H9 (cell line): Measurements from ENCODE around the gene JAG2. TPM values are rescaled to one million over a fixed set of nuclear protein-coding genes. Genes with fewer than 3 reads are reported as not detected.

Experiments
- DNase-seq: peaks from one replicate; pipeline ENCODE4 v3.0.0-alpha.2; 2017
- H2AFZ ChIP-seq: one replicate; pipeline ENCODE4 v1.6.1; 2013; ENCODE audit warnings: mild to moderate bottlenecking, low read length, control low read depth, moderate library complexity
- H2AK5ac ChIP-seq: 2 replicates; pipeline ENCODE4 v1.6.1; 2013; ENCODE audit warnings: low read length, control low read depth, mixed read lengths; ENCODE audit not compliant: insufficient read length
- H2BK120ac ChIP-seq: one replicate; pipeline ENCODE4 v1.6.1; 2013; ENCODE audit warnings: low read depth, mild to moderate bottlenecking, low read length, control low read depth, inconsistent platforms; ENCODE audit not compliant: poor library complexity, severe bottlenecking
- H2BK12ac ChIP-seq: 2 replicates; pipeline ENCODE4 v1.6.1; 2013; ENCODE audit warnings: low read length, control low read depth, mixed read lengths, low read depth; ENCODE audit not compliant: insufficient read length
- H2BK15ac ChIP-seq: 2 replicates; pipeline ENCODE4 v1.6.1; 2013; ENCODE audit warnings: low read depth, low read length, control low read depth
- H2BK20ac ChIP-seq: one replicate; pipeline ENCODE4 v1.6.1; 2013; ENCODE audit warnings: low read depth, mild to moderate bottlenecking, low read length, control low read depth, inconsistent platforms; ENCODE audit not compliant: poor library complexity, severe bottlenecking
- H2BK5ac ChIP-seq: 2 replicates; pipeline ENCODE4 v1.6.1; 2013; ENCODE audit warnings: low read length, control low read depth, mixed read lengths; ENCODE audit not compliant: insufficient read length
- H3K14ac ChIP-seq: 2 replicates; pipeline ENCODE4 v1.6.1; 2013; ENCODE audit warnings: low read length, control low read depth; ENCODE audit not compliant: insufficient read depth
- H3K18ac ChIP-seq: 2 replicates; pipeline ENCODE4 v1.6.1; 2013; ENCODE audit warnings: low read depth, mild to moderate bottlenecking, mixed read lengths, low read length, control low read depth; ENCODE audit not compliant: insufficient read length
- H3K23ac ChIP-seq: 2 replicates; pipeline ENCODE4 v1.6.1; 2013; ENCODE audit warnings: low read length, control low read depth, mixed read lengths, low read depth; ENCODE audit not compliant: insufficient read length
- H3K23me2 ChIP-seq: 2 replicates; pipeline ENCODE4 v1.6.1; 2013; ENCODE audit warnings: low read depth, mild to moderate bottlenecking, mixed read lengths, low read length, control low read depth; ENCODE audit not compliant: insufficient read length, poor library complexity, severe bottlenecking
- H3K27ac ChIP-seq: 2 replicates; pipeline ENCODE4 v1.5.1; 2013; ENCODE audit warnings: low read length, control low read depth, mixed read lengths, low read depth; ENCODE audit not compliant: insufficient read length
- H3K27me3 ChIP-seq: 2 replicates; pipeline ENCODE4 v1.6.1; 2013; ENCODE audit warnings: low read length, control low read depth, inconsistent platforms; ENCODE audit not compliant: insufficient read depth
- H3K4ac ChIP-seq: 2 replicates; pipeline ENCODE4 v1.6.1; 2013; ENCODE audit warnings: low read depth, mild to moderate bottlenecking, control low read depth, inconsistent platforms, low read length, moderate library complexity
- H3K4me1 ChIP-seq: 2 replicates; pipeline ENCODE4 v1.6.1; 2013; ENCODE audit warnings: low read length, control low read depth, inconsistent platforms; ENCODE audit not compliant: insufficient read depth
- H3K4me2 ChIP-seq: 2 replicates; pipeline ENCODE4 v1.6.1; 2013; ENCODE audit warnings: low read length, control low read depth, mixed read lengths; ENCODE audit not compliant: insufficient read length, insufficient read depth
- H3K56ac ChIP-seq: 2 replicates; pipeline ENCODE4 v1.6.1; 2013; ENCODE audit warnings: low read depth, mild to moderate bottlenecking, mixed read lengths, low read length, control low read depth; ENCODE audit not compliant: insufficient read length
- H3K79me1 ChIP-seq: 2 replicates; pipeline ENCODE4 v1.6.1; 2013; ENCODE audit warnings: low read depth, mild to moderate bottlenecking, moderate library complexity, low read length, control low read depth, inconsistent platforms; ENCODE audit not compliant: insufficient read depth, poor library complexity, severe bottlenecking
- H3K79me2 ChIP-seq: 2 replicates; pipeline ENCODE4 v1.6.1; 2013; ENCODE audit warnings: low read length, control low read depth, inconsistent platforms; ENCODE audit not compliant: insufficient read depth
- H3K9ac ChIP-seq: 2 replicates; pipeline ENCODE4 v1.6.1; 2013; ENCODE audit warnings: low read length, control low read depth, mixed read lengths; ENCODE audit not compliant: insufficient read length; ENCODE audit errors: extremely low read depth
- H3K9me3 ChIP-seq: one replicate; pipeline ENCODE4 v1.6.1; 2013; ENCODE audit warnings: low read depth, low read length, inconsistent platforms; ENCODE audit not compliant: control insufficient read depth
- H3T11ph ChIP-seq: one replicate; pipeline ENCODE4 v1.6.1; 2013; ENCODE audit warnings: mild to moderate bottlenecking, low read length, control low read depth, inconsistent platforms
- H4K20me1 ChIP-seq: one replicate; pipeline ENCODE4 v1.6.1; 2013; ENCODE audit not compliant: control insufficient read depth, insufficient read length, insufficient read depth
- H4K5ac ChIP-seq: 2 replicates; pipeline ENCODE4 v1.6.1; 2013; ENCODE audit warnings: low read depth, mild to moderate bottlenecking, mixed read lengths, low read length, control low read depth; ENCODE audit not compliant: insufficient read length
- H4K8ac ChIP-seq: replicated peaks from 2 replicates; pipeline ENCODE4 v1.6.1; 2013; ENCODE audit warnings: low read length, control low read depth, mixed read lengths, low read depth; ENCODE audit not compliant: insufficient read length
- H4K91ac ChIP-seq: 2 replicates; pipeline ENCODE4 v1.6.1; 2013; ENCODE audit warnings: low read depth, mild to moderate bottlenecking, moderate library complexity, mixed read lengths, low read length, control low read depth; ENCODE audit not compliant: insufficient read length
- H3K27ac Mint-ChIP-seq, 3 experiments: 2 replicates in 2 of 3; 3 replicates in 1 of 3; pipeline ENCODE4 v1.8.0; 2020 to 2021; ENCODE audit warnings: mixed read lengths in 3 of 3, mild to moderate bottlenecking in 1 of 3, moderate library complexity in 1 of 3
- H3K27me3 Mint-ChIP-seq: 2 replicates; pipeline ENCODE4 v1.8.0; 2021; ENCODE audit warnings: low read depth, mild to moderate bottlenecking, moderate library complexity, mixed read lengths
- H3K36me3 Mint-ChIP-seq, 3 experiments: 2 replicates in 2 of 3; 3 replicates in 1 of 3; pipeline ENCODE4 v1.8.0; 2020 to 2021; ENCODE audit warnings: low read depth in 3 of 3, mixed read lengths in 3 of 3; ENCODE audit not compliant: insufficient read depth in 1 of 3
- H3K4me1 Mint-ChIP-seq, 2 experiments: 2 replicates each; pipeline ENCODE4 v1.8.0; 2020; ENCODE audit warnings: mixed read lengths in 2 of 2
- H3K4me3 Mint-ChIP-seq, 2 experiments: 2 replicates in 1 of 2; 3 replicates in 1 of 2; pipeline ENCODE4 v1.8.0; 2020 to 2021; ENCODE audit warnings: mild to moderate bottlenecking in 2 of 2, mixed read lengths in 2 of 2, moderate library complexity in 1 of 2
- H3K9me3 Mint-ChIP-seq, 2 experiments: 2 replicates in 1 of 2; 3 replicates in 1 of 2; pipeline ENCODE4 v1.8.0; 2020; ENCODE audit warnings: mild to moderate bottlenecking in 2 of 2, mixed read lengths in 2 of 2, moderate library complexity in 1 of 2
- WGBS: extraction: QIAGEN DNeasy Blood & Tissue Kit; methylation state at CpG from one replicate; pipeline ENCODE4 v1.1.7; 2013; ENCODE audit warnings: missing lambda C conversion rate, low lambda C conversion rate, mixed read lengths; ENCODE audit not compliant: insufficient read length; ENCODE audit errors: extremely low coverage; 5-methylcytosine and 5-hydroxymethylcytosine counted together
- total RNA-seq: library from RNA; stranded (reverse); gene quantifications from 2 replicates; pipeline ENCODE4 v1.2.1, GENCODE V29; 2021
- TF ChIP-seq, protein P1 (sequence below): fragments of 200-600 bp; sonication (generic); conservative IDR thresholded peaks from 3 replicates; pipeline ENCODE4 v1.8.0; 2021; ENCODE audit warnings: antibody characterized with exemption, mild to moderate bottlenecking

JAG2 gene
- total RNA-seq, 1 experiment from 2014 or later, result 11.4 TPM

DNA sequence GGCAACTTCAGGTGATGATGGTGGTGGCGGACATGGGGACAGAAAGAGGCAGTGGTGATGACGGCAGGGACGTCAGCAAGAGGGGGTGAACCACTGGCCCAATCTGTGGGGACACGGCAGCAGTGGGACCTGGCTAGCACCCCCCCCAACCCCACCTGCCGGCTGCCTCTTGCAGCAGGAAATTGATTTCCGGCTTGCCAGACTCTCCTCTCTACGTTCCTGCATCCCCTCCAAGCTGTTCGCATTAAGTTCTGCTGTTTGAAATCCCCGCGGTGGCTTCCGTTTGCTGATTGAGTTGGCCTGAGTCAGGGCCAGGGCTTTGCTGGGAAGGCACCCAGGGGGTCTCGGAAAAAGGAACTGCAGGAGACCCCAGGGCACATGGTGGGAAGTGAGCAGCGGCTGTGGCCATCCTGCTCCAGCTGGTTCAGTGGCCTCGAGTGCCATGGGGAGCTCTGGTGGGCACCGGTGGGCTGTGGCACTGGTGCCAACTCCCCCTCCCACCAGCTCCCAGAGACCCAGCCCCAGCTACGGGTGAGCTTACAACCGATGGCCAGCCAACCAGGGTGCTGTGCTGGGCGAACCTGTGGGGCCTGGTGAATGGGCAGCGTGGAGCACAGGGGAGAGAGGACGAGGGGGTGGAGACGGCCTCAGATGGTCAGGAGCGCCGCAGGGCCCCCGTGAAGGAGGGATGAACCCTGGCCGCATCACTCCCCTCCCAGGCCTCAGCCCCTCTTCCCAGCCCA is 27.1 kb upstream of the JAG2 start:
- Mint-ChIP-seq H3K27ac (no peak overlapping the region), H3K9me3 (no peaks in the 10 kb centered on the region), H3K4me3 (peak overlapping the region; percentile 36 to 58; a peak in 3 of 5 replicates), H3K4me1 (peaks cover 17 to 18% of the 10 kb centered on the region in 2 experiments), H3K27me3 (peaks cover 45% of the 10 kb centered on the region), H3K36me3 (no peaks in the 10 kb centered on the region)
- H2BK15ac ChIP-seq, result no peak overlapping the region
- no peaks in the 10 kb centered on the region for H4K20me1 ChIP-seq
- H3K9ac ChIP-seq, result no peak overlapping the region
- H2BK120ac ChIP-seq, result no peak overlapping the region
- no peak overlapping the region for H4K91ac ChIP-seq
- H3K4ac ChIP-seq, result no peak overlapping the region
- no peak overlapping the region for H4K5ac ChIP-seq
- H3K23me2 ChIP-seq, result no peaks in the 10 kb centered on the region
- no peaks in the 10 kb centered on the region for H3K79me1 ChIP-seq
- no peak overlapping the region for H2BK12ac ChIP-seq
- no peaks in the 10 kb centered on the region for H3K9me3 ChIP-seq
- no peak overlapping the region for H3K56ac ChIP-seq
- no peaks in the 10 kb centered on the region; the same call in 1 of the 2 replicates for H3K27me3 ChIP-seq
- H3K4me2 ChIP-seq, result peak overlapping the region; percentile 35
- no peak overlapping the region for H3K18ac ChIP-seq
- H2AFZ ChIP-seq, result no peak overlapping the region
- DNase-seq, result no peak
- no peaks in the 10 kb centered on the region for H3K79me2 ChIP-seq
- no peak overlapping the region for H2AK5ac ChIP-seq
- no peak overlapping the region for H3K23ac ChIP-seq
- TF ChIP-seq, protein P1, sequence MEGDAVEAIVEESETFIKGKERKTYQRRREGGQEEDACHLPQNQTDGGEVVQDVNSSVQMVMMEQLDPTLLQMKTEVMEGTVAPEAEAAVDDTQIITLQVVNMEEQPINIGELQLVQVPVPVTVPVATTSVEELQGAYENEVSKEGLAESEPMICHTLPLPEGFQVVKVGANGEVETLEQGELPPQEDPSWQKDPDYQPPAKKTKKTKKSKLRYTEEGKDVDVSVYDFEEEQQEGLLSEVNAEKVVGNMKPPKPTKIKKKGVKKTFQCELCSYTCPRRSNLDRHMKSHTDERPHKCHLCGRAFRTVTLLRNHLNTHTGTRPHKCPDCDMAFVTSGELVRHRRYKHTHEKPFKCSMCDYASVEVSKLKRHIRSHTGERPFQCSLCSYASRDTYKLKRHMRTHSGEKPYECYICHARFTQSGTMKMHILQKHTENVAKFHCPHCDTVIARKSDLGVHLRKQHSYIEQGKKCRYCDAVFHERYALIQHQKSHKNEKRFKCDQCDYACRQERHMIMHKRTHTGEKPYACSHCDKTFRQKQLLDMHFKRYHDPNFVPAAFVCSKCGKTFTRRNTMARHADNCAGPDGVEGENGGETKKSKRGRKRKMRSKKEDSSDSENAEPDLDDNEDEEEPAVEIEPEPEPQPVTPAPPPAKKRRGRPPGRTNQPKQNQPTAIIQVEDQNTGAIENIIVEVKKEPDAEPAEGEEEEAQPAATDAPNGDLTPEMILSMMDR, result no peak; the same call in 2 of the 3 replicates
- H3K14ac ChIP-seq, result no peak overlapping the region
- no peak overlapping the region for H3K27ac ChIP-seq
- no peaks in the 10 kb centered on the region; the same call in 1 of the 2 replicates for H3K4me1 ChIP-seq
- H4K8ac ChIP-seq, result no peak overlapping the region
- H2BK5ac ChIP-seq, result no peak overlapping the region
- H3T11ph ChIP-seq, result no peak overlapping the region
- no peak overlapping the region for H2BK20ac ChIP-seq
- WGBS, result no CpG with 5 or more reads among the region's 25 CpGs
